T-helper 1 cell treated with Interleukin-12 subunit alpha and Interleukin-12 subunit beta and Interleukin-4 antibody, amounts not matched to agents 30 μg/mL and 1 μg/mL, for 36 hours (primary cell): ENCODE results near the gene ATXN7.
A peak's percentile ranks its signal among the peaks of the same experiment; 100 is the strongest.

Experiments
- H3K27ac Mint-ChIP-seq: one replicate; pipeline ENCODE4 v1.8.0; 2021; ENCODE audit warnings: mild to moderate bottlenecking, mixed read lengths
- H3K27me3 Mint-ChIP-seq: one replicate; pipeline ENCODE4 v1.8.0; 2021; ENCODE audit warnings: low read depth, mixed read lengths
- H3K36me3 Mint-ChIP-seq: one replicate; pipeline ENCODE4 v1.8.0; 2021; ENCODE audit warnings: low read depth, mixed read lengths
- H3K4me1 Mint-ChIP-seq: one replicate; pipeline ENCODE4 v1.8.0; 2021; ENCODE audit warnings: low read depth, mixed read lengths
- H3K4me3 Mint-ChIP-seq: one replicate; pipeline ENCODE4 v1.8.0; 2021; ENCODE audit warnings: mild to moderate bottlenecking, moderate library complexity, mixed read lengths
- H3K9me3 Mint-ChIP-seq: one replicate; pipeline ENCODE4 v1.8.0; 2021; ENCODE audit warnings: mixed read lengths

The ATXN7 gene

GRCh38 chr3:63927422-63928280, 64.0 kb downstream of the ATXN7 start:
- H3K9me3 Mint-ChIP-seq = no peaks in the 10 kb centered on the region
- H3K27me3 Mint-ChIP-seq = no peaks in the 10 kb centered on the region
- H3K4me3 Mint-ChIP-seq = no peak overlapping the region
- peaks cover 38% of the 10 kb centered on the region for H3K4me1 Mint-ChIP-seq
- peaks cover 32% of the 10 kb centered on the region for H3K36me3 Mint-ChIP-seq
- H3K27ac Mint-ChIP-seq = no peak overlapping the region

- Mint-ChIP-seq H3K27me3 (no peaks in the 10 kb centered on the region), H3K36me3 (peaks cover 10% of the 10 kb centered on the region), H3K27ac (no peak overlapping the region), H3K9me3 (no peaks in the 10 kb centered on the region), H3K4me1 (peaks cover 49% of the 10 kb centered on the region), H3K4me3 (no peak overlapping the region)
Observed at GRCh38 chr3:63931290-63931689, 67.6 kb downstream of the ATXN7 start.

GRCh38 chr3:63932509-63933212, 69.0 kb downstream of the ATXN7 start:
- no peaks in the 10 kb centered on the region for H3K9me3 Mint-ChIP-seq
- peak overlapping the region; percentile 15 for H3K4me3 Mint-ChIP-seq
- H3K4me1 Mint-ChIP-seq = peaks cover 60% of the 10 kb centered on the region
- H3K27me3 Mint-ChIP-seq = no peaks in the 10 kb centered on the region
- H3K36me3 Mint-ChIP-seq = peaks cover 5% of the 10 kb centered on the region
- H3K27ac Mint-ChIP-seq = peak overlapping the region; percentile 75

GRCh38 chr3:63933459-63933858, 69.8 kb downstream of the ATXN7 start:
- Mint-ChIP-seq H3K36me3 (peaks cover 7% of the 10 kb centered on the region), H3K4me3 (peak overlapping the region; percentile 40), H3K9me3 (no peaks in the 10 kb centered on the region), H3K4me1 (peaks cover 65% of the 10 kb centered on the region), H3K27me3 (no peaks in the 10 kb centered on the region), H3K27ac (peak overlapping the region; percentile 62)

GRCh38 chr3:63934041-63934866, 70.6 kb downstream of the ATXN7 start:
- Mint-ChIP-seq H3K4me1 (peaks cover 66% of the 10 kb centered on the region), H3K36me3 (peaks cover 6% of the 10 kb centered on the region), H3K4me3 (peak overlapping the region; percentile 57), H3K27ac (peak overlapping the region; percentile 39), H3K27me3 (no peaks in the 10 kb centered on the region), H3K9me3 (no peaks in the 10 kb centered on the region)

- Mint-ChIP-seq H3K4me1 (peaks cover 63% of the 10 kb centered on the region), H3K27ac (no peak overlapping the region), H3K36me3 (peaks cover 7% of the 10 kb centered on the region), H3K27me3 (no peaks in the 10 kb centered on the region), H3K4me3 (no peak overlapping the region), H3K9me3 (no peaks in the 10 kb centered on the region)
Observed at GRCh38 chr3:63936925-63937324, 73.3 kb downstream of the ATXN7 start.

GRCh38 chr3:63937661-63938651, 74.3 kb downstream of the ATXN7 start:
- peak overlapping the region; percentile 5 for H3K27ac Mint-ChIP-seq
- H3K36me3 Mint-ChIP-seq = peaks cover 11% of the 10 kb centered on the region
- no peaks in the 10 kb centered on the region for H3K27me3 Mint-ChIP-seq
- H3K4me1 Mint-ChIP-seq = peaks cover 62% of the 10 kb centered on the region
- H3K4me3 Mint-ChIP-seq = no peak overlapping the region
- no peaks in the 10 kb centered on the region for H3K9me3 Mint-ChIP-seq

GRCh38 chr3:63940389-63940757, 76.7 kb downstream of the ATXN7 start:
- H3K4me3 Mint-ChIP-seq = no peak overlapping the region
- peaks cover 53% of the 10 kb centered on the region for H3K4me1 Mint-ChIP-seq
- H3K27ac Mint-ChIP-seq = no peak overlapping the region
- H3K36me3 Mint-ChIP-seq = peaks cover 22% of the 10 kb centered on the region
- H3K27me3 Mint-ChIP-seq = no peaks in the 10 kb centered on the region
- no peaks in the 10 kb centered on the region for H3K9me3 Mint-ChIP-seq

- H3K27ac Mint-ChIP-seq = no peak overlapping the region
- H3K4me3 Mint-ChIP-seq = no peak overlapping the region
- H3K9me3 Mint-ChIP-seq = no peaks in the 10 kb centered on the region
- H3K4me1 Mint-ChIP-seq = peaks cover 58% of the 10 kb centered on the region
- H3K27me3 Mint-ChIP-seq = no peaks in the 10 kb centered on the region
- H3K36me3 Mint-ChIP-seq = peaks cover 25% of the 10 kb centered on the region
Observed at GRCh38 chr3:63942528-63942927, 78.9 kb downstream of the ATXN7 start.

GRCh38 chr3:63943678-63944077, 80.0 kb downstream of the ATXN7 start:
- Mint-ChIP-seq H3K36me3 (peaks cover 29% of the 10 kb centered on the region), H3K9me3 (no peaks in the 10 kb centered on the region), H3K27ac (no peak overlapping the region), H3K4me1 (peaks cover 59% of the 10 kb centered on the region), H3K4me3 (no peak overlapping the region), H3K27me3 (no peaks in the 10 kb centered on the region)

- H3K27me3 Mint-ChIP-seq = no peaks in the 10 kb centered on the region
- no peak overlapping the region for H3K4me3 Mint-ChIP-seq
- peak overlapping the region; percentile 38 for H3K27ac Mint-ChIP-seq
- H3K36me3 Mint-ChIP-seq = peaks cover 29% of the 10 kb centered on the region
- no peaks in the 10 kb centered on the region for H3K9me3 Mint-ChIP-seq
- H3K4me1 Mint-ChIP-seq = peaks cover 50% of the 10 kb centered on the region
Observed at GRCh38 chr3:63945558-63946096, 82.0 kb downstream of the ATXN7 start.

- H3K4me3 Mint-ChIP-seq = no peak overlapping the region
- peak overlapping the region; percentile 3 for H3K27ac Mint-ChIP-seq
Observed at GRCh38 chr3:63946753-63947152, 83.1 kb downstream of the ATXN7 start.

GRCh38 chr3:63947594-63947993, 83.9 kb downstream of the ATXN7 start:
- Mint-ChIP-seq H3K4me1 (peaks cover 53% of the 10 kb centered on the region), H3K36me3 (peaks cover 27% of the 10 kb centered on the region), H3K9me3 (no peaks in the 10 kb centered on the region), H3K4me3 (no peak overlapping the region), H3K27me3 (no peaks in the 10 kb centered on the region), H3K27ac (peak overlapping the region; percentile 10)

More at GRCh38 chr3:63946753-63947152, 83.1 kb downstream of the ATXN7 start:
- H3K9me3 Mint-ChIP-seq = no peaks in the 10 kb centered on the region
- peaks cover 30% of the 10 kb centered on the region for H3K36me3 Mint-ChIP-seq
- H3K4me1 Mint-ChIP-seq = peaks cover 57% of the 10 kb centered on the region
- no peaks in the 10 kb centered on the region for H3K27me3 Mint-ChIP-seq
